Parathyroid adenoma (tissue), 2 donors: ENCODE data around the gene GAK.
A peak's percentile ranks its signal among the peaks of the same experiment; 100 is the strongest.

Experiments
- H2AFZ ChIP-seq: fragments of 300-600 bp; sonication (generic); one replicate; pipeline ENCODE4 v1.7.0; 2017; ENCODE audit warnings: antibody characterized with exemption, mild to moderate bottlenecking
- H3K27ac ChIP-seq: fragments of 300-600 bp; sonication (generic); one replicate; pipeline ENCODE4 v1.7.0; 2017
- H3K27me3 ChIP-seq: fragments of 300-600 bp; sonication (generic); one replicate; pipeline ENCODE4 v1.7.0; 2017; ENCODE audit warnings: low read length; ENCODE audit not compliant: control insufficient read depth, insufficient read depth
- H3K36me3 ChIP-seq: fragments of 300-600 bp; sonication (generic); one replicate; pipeline ENCODE4 v1.7.0; 2017; ENCODE audit warnings: low read length; ENCODE audit not compliant: control insufficient read depth, insufficient read depth
- H3K4me1 ChIP-seq: fragments of 300-600 bp; sonication (generic); one replicate; pipeline ENCODE4 v1.7.0; 2017; ENCODE audit warnings: control low read depth
- H3K4me2 ChIP-seq: fragments of 300-600 bp; sonication (generic); one replicate; pipeline ENCODE4 v1.7.0; 2017; ENCODE audit warnings: low read length
- H3K4me3 ChIP-seq: fragments of 300-600 bp; sonication (generic); one replicate; pipeline ENCODE4 v1.7.0; 2017; ENCODE audit warnings: low read depth, low read length
- H3K79me2 ChIP-seq: fragments of 300-600 bp; sonication (generic); one replicate; pipeline ENCODE4 v1.7.0; 2017; ENCODE audit warnings: control low read depth
- H3K9ac ChIP-seq: fragments of 300-600 bp; sonication (generic); one replicate; pipeline ENCODE4 v1.7.0; 2017; ENCODE audit warnings: mild to moderate bottlenecking
- H3K9me3 ChIP-seq: fragments of 300-600 bp; sonication (generic); one replicate; pipeline ENCODE4 v1.7.0; 2017; ENCODE audit warnings: low read length; ENCODE audit not compliant: control insufficient read depth
- CTCF ChIP-seq: fragments of 300-600 bp; sonication (generic); IDR thresholded peaks from one replicate; pipeline ENCODE4 v1.7.0; 2017; ENCODE audit warnings: antibody characterized with exemption, mild to moderate bottlenecking
- donor health status: primary hyperparathyroidism.

The GAK gene

GRCh38 chr4:829761-830600 lies 102.1 kb downstream of the GAK start:
- no peaks in the 10 kb centered on the region for H3K36me3 ChIP-seq
- TF ChIP-seq CTCF: no peak
- H3K4me1 ChIP-seq: no peaks in the 10 kb centered on the region
- no peak overlapping the region for H3K9ac ChIP-seq
- no peak overlapping the region for H3K27ac ChIP-seq
- no peak overlapping the region for H2AFZ ChIP-seq
- no peaks in the 10 kb centered on the region for H3K79me2 ChIP-seq
- H3K9me3 ChIP-seq: no peaks in the 10 kb centered on the region
- H3K4me3 ChIP-seq: no peak overlapping the region
- H3K27me3 ChIP-seq: no peaks in the 10 kb centered on the region
- no peak overlapping the region for H3K4me2 ChIP-seq

GRCh38 chr4:829291-829690 lies 102.8 kb downstream of the GAK start:
- Histone ChIP-seq H3K4me2 (no peak overlapping the region), H3K36me3 (no peaks in the 10 kb centered on the region), H3K9me3 (no peaks in the 10 kb centered on the region), H3K79me2 (no peaks in the 10 kb centered on the region), H3K4me1 (no peaks in the 10 kb centered on the region), H3K27ac (no peak overlapping the region), H3K4me3 (no peak overlapping the region), H3K9ac (no peak overlapping the region), H3K27me3 (no peaks in the 10 kb centered on the region), H2AFZ (no peak overlapping the region)
- TF ChIP-seq CTCF: no peak

- H3K9ac ChIP-seq: no peak overlapping the region
- no peaks in the 10 kb centered on the region for H3K36me3 ChIP-seq
- H3K4me3 ChIP-seq: no peak overlapping the region
- peak overlapping the region; percentile 56 for H2AFZ ChIP-seq
- H3K79me2 ChIP-seq: no peaks in the 10 kb centered on the region
- H3K27me3 ChIP-seq: no peaks in the 10 kb centered on the region
- no peak overlapping the region for H3K27ac ChIP-seq
- no peak overlapping the region for H3K4me2 ChIP-seq
- no peaks in the 10 kb centered on the region for H3K9me3 ChIP-seq
- H3K4me1 ChIP-seq: no peaks in the 10 kb centered on the region
- TF ChIP-seq CTCF: no peak
Measured at GRCh38 chr4:828641-829271, 103.4 kb downstream of the GAK start.

- H3K4me1 ChIP-seq: no peaks in the 10 kb centered on the region
- TF ChIP-seq CTCF: no peak
- no peaks in the 10 kb centered on the region for H3K79me2 ChIP-seq
- H2AFZ ChIP-seq: no peak overlapping the region
- no peaks in the 10 kb centered on the region for H3K9me3 ChIP-seq
- no peak overlapping the region for H3K27ac ChIP-seq
- H3K4me2 ChIP-seq: no peak overlapping the region
- H3K4me3 ChIP-seq: no peak overlapping the region
- H3K9ac ChIP-seq: no peak overlapping the region
- no peaks in the 10 kb centered on the region for H3K27me3 ChIP-seq
- H3K36me3 ChIP-seq: no peaks in the 10 kb centered on the region
Measured at GRCh38 chr4:827209-828081, 104.7 kb downstream of the GAK start.
